DOHH2 (cell line): ENCODE data around the gene CTIF.

ENCODE experiments used
- EZH2phosphoT487 ChIP-seq: fragments of 200-600 bp; sonication (generic); IDR thresholded peaks from 2 replicates; pipeline ENCODE4 v1.6.1; 2017; ENCODE audit warnings: borderline replicate concordance, mild to moderate bottlenecking, antibody characterized with exemption, low read length, moderate library complexity, mixed read lengths
- TF ChIP-seq, protein P1 (sequence below): fragments of 200-600 bp; sonication (generic); IDR thresholded peaks from one replicate; pipeline ENCODE4 v1.5.1; 2014; ENCODE audit warnings: antibody characterized with exemption, mild to moderate bottlenecking, low read depth, low read length; ENCODE audit not compliant: poor library complexity, severe bottlenecking

DNA sequence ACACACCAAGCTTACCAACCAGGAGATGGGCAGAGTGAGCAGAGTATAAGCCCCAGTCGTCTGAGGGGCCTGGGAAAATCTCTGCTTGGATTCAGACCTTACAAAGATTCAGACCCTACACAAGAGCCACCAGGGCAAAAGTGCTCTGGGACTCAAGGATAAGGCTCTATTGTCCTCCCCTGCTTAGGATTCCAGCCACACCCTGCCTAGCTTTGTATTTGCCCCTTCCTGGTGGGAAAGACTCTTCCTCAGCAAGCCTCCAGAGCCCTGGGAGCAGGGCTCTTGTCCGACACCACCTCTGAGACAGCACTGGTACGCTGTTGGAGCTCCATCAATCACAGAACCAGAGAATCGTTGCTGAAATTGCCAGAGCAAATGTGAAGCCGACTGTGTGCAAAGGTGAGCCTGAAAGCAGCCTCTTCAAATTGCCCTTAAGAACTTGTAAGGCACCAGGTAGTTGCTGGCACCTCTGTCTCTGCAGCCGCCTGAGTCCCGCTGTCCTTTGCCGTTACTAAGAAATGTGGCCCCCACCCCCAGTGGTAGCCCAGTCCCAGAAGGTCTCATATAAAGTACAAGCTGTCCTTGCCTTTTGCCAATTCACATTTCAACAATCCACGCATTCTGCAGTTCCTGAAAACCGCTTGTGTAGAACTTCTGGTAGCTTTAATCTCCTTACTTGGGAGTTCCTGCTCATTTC, 148.7 kb downstream of the CTIF start:
- TF ChIP-seq, protein P1, sequence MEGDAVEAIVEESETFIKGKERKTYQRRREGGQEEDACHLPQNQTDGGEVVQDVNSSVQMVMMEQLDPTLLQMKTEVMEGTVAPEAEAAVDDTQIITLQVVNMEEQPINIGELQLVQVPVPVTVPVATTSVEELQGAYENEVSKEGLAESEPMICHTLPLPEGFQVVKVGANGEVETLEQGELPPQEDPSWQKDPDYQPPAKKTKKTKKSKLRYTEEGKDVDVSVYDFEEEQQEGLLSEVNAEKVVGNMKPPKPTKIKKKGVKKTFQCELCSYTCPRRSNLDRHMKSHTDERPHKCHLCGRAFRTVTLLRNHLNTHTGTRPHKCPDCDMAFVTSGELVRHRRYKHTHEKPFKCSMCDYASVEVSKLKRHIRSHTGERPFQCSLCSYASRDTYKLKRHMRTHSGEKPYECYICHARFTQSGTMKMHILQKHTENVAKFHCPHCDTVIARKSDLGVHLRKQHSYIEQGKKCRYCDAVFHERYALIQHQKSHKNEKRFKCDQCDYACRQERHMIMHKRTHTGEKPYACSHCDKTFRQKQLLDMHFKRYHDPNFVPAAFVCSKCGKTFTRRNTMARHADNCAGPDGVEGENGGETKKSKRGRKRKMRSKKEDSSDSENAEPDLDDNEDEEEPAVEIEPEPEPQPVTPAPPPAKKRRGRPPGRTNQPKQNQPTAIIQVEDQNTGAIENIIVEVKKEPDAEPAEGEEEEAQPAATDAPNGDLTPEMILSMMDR: no peak
- no peak for TF ChIP-seq EZH2phosphoT487
